HL-60 (cell line): ENCODE measurements around the gene ERCC2.

ENCODE experiments used
- CTCF ChIP-seq: IDR thresholded peaks from one replicate; pipeline ENCODE4 v1.5.1; 2011; ENCODE audit warnings: low read length, control low read depth, inconsistent platforms; ENCODE audit not compliant: insufficient read depth
- GABPA ChIP-seq: IDR thresholded peaks from 2 replicates; pipeline ENCODE4 v1.6.1; 2012; ENCODE audit warnings: low read depth
- POLR2AphosphoS5 ChIP-seq: IDR thresholded peaks from 2 replicates; pipeline ENCODE4 v1.6.1; 2012; ENCODE audit warnings: low read depth
- REST ChIP-seq: IDR thresholded peaks from 2 replicates; pipeline ENCODE4 v1.6.1; 2012; ENCODE audit warnings: low read depth; ENCODE audit not compliant: insufficient replicate concordance
- SPI1 ChIP-seq: IDR thresholded peaks from 2 replicates; pipeline ENCODE4 v1.6.1; 2012; ENCODE audit warnings: low read depth, mild to moderate bottlenecking, borderline replicate concordance

- TF ChIP-seq CTCF: no peak
- TF ChIP-seq SPI1: no peak
- no peak for TF ChIP-seq POLR2AphosphoS5
- TF ChIP-seq REST: no peak
- no peak for TF ChIP-seq GABPA
Measured at GRCh38 chr19:45321848-45322247, 48.5 kb downstream of the ERCC2 start.
